ENCODE data around the gene USP30. TPM values are rescaled to one million over a fixed set of nuclear protein-coding genes. Genes with fewer than 3 reads are reported as not detected.

USP30 gene
- total RNA-seq, 2 donors from 2014 or later = 13.8 to 19.1 TPM

- DNase-seq (ENCODE audit: low spot score) = no peak
- H3K9me3 ChIP-seq = no peaks in the 10 kb centered on the region
- H3K27ac ChIP-seq = peak overlapping the region; percentile 94 to 95
- H3K4me1 ChIP-seq = peaks cover 0 to 73% of the 10 kb centered on the region in 2 donors
- no peak overlapping the region for H3K4me3 ChIP-seq
- H3K36me3 ChIP-seq = peaks cover 7% of the 10 kb centered on the region
- no peaks in the 10 kb centered on the region for H3K27me3 ChIP-seq
- TF ChIP-seq, protein P1, sequence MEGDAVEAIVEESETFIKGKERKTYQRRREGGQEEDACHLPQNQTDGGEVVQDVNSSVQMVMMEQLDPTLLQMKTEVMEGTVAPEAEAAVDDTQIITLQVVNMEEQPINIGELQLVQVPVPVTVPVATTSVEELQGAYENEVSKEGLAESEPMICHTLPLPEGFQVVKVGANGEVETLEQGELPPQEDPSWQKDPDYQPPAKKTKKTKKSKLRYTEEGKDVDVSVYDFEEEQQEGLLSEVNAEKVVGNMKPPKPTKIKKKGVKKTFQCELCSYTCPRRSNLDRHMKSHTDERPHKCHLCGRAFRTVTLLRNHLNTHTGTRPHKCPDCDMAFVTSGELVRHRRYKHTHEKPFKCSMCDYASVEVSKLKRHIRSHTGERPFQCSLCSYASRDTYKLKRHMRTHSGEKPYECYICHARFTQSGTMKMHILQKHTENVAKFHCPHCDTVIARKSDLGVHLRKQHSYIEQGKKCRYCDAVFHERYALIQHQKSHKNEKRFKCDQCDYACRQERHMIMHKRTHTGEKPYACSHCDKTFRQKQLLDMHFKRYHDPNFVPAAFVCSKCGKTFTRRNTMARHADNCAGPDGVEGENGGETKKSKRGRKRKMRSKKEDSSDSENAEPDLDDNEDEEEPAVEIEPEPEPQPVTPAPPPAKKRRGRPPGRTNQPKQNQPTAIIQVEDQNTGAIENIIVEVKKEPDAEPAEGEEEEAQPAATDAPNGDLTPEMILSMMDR (IDR thresholded peaks at IDR 0.05) = no peak
Observed at GRCh38 chr12:109112720-109113465, 60.5 kb downstream of the USP30 start.

DNA sequence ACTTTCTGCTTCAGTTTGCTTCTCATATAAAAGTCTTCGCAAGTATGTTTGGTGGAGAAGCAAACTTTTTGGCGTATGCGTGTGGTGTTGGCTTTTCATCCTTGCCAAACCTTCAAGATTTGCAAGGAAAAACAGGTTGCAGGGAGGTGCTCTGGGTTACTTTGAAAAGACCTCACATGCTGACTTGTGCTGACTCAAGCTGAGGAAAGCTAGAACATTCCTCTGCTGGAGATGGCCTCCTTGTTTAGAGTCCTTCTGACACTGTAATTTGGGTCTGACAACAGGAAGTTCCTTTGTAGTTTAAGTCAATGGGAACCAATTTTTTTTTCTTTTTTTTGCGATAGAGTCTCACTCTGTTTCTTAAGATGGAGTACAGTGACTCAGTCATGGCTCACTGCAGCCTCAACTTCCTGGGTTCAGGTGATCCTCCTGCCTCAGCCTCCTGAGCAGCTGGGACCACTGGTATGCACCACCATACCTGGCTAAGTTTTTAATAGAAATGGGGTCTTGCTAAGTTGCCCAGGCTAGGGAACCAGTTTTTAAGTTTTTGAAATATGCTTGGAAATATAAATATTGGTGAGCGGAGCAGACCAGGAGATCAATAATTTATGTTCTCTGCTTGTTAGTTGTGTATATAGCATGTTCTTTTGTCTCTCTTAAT is 61.4 kb downstream of the USP30 start:
- Histone ChIP-seq H3K27ac (peak overlapping the region; percentile 94 to 95), H3K4me3 (no peak overlapping the region), H3K36me3 (peaks cover 2% of the 10 kb centered on the region), H3K9me3 (no peaks in the 10 kb centered on the region), H3K4me1 (peaks cover 0 to 80% of the 10 kb centered on the region in 2 donors), H3K27me3 (no peaks in the 10 kb centered on the region)
- DNase-seq (ENCODE audit: low spot score) = no peak
- TF ChIP-seq, protein P1 (IDR thresholded peaks at IDR 0.05) = no peak

DNA sequence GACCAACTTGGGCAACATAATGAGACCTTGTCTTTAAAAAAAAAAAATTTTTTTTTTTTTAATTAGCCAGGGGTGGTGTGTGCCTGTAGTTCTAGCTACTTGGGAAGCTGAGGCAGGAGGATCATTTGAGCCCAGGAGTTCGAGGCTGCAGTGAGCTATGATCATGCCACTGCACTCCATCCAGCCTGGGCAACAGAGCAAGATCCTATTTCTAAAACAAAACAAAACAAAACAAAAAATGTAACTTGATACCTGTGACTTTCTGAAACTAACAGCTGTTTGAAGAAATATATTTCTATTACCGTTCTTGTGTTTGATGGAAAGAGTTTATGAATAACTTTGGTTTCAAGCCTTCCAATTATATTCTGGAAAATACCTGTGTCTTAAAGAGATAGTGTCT is 62.3 kb downstream of the USP30 start:
- Histone ChIP-seq H3K27ac (peak overlapping the region; percentile 94 to 95), H3K4me3 (no peak overlapping the region), H3K36me3 (no peaks in the 10 kb centered on the region), H3K9me3 (no peaks in the 10 kb centered on the region), H3K27me3 (no peaks in the 10 kb centered on the region), H3K4me1 (peaks cover 0 to 87% of the 10 kb centered on the region in 2 donors)
- DNase-seq (ENCODE audit: low spot score) = no peak
- TF ChIP-seq, protein P1 (IDR thresholded peaks at IDR 0.05) = no peak

DNA sequence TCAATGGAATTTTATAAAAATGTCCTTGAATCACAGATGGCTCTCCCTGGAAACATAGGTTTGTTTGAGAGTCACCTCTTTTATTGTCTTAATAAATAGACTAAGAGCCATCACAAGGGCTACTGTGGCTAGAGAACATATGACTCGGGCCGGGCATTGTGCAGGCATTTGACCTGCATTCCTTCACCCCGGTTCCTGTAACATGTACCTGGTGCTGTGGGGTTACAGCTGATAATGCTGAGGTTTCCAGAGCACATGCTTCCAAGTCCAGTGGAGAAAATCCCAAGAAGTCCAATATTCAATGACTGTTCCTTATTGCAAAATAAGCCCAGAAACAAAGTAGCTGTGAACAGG is 63.0 kb downstream of the USP30 start:
- peaks cover 0 to 90% of the 10 kb centered on the region in 2 donors for H3K4me1 ChIP-seq
- peak overlapping the region; percentile 94 to 95 for H3K27ac ChIP-seq
- H3K9me3 ChIP-seq = no peaks in the 10 kb centered on the region
- TF ChIP-seq, protein P1 (IDR thresholded peaks at IDR 0.05) = no peak
- no peak for DNase-seq (ENCODE audit: low spot score)
- no peak overlapping the region for H3K4me3 ChIP-seq
- no peaks in the 10 kb centered on the region for H3K27me3 ChIP-seq
- H3K36me3 ChIP-seq = no peaks in the 10 kb centered on the region

DNA sequence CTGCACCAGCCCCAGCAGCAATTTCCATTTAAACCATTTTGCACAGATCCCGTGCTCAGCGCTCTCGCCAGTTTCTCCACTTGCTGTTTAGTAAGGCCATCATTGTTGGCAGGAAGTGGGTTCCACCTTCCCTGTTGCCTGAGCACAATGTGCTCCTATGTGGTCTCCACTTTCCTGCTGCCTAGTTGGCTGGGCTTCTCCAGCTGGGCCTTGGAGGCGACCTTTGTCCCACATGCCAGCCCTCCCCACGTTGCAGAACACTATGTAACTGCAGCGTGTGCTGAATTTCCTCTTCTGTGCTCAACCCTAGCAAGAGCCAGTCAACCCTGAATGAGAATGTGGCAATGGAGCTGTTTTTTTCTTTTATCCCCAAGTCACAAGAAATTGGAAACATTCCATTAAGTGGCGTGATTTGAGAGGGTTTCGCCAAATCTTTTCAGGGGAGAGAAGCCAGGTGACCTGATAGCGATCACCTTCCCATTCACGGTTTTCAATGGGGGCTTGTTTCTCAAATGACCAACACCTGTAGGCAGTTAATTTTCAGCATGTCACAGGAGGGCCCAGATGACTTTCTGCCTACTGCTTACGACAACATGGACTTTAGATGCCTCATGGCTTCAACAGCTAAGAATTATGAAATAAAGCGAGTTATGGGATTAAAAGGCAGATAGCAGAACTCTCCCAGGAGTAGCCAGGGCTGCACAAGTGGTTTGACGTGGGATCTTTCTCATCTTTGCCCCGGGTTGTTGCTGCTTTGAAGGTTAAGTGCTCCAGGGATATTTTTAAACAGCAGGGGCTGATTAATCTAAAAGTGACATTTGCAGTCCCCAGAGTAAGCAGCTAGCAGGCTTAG is 63.6 kb downstream of the USP30 start, which contains the start of gene ACACB:
Gene ACACB (plus strand): TSS at position 830 of the 853 bp plus-strand sequence. CDS start 22,819 bp downstream, outside the sequence.
- no peaks in the 10 kb centered on the region for H3K27me3 ChIP-seq
- H3K27ac ChIP-seq = peak within 1 kb of the TSS; percentile 94 to 95
- H3K4me3 ChIP-seq = peak within 1 kb of the TSS; percentile 32 to 43
- TF ChIP-seq, protein P1 (IDR thresholded peaks at IDR 0.05) = no peak
- H3K36me3 ChIP-seq = no peaks in the 10 kb centered on the region
- no peaks in the 10 kb centered on the region for H3K9me3 ChIP-seq
- H3K4me1 ChIP-seq = peaks cover 0 to 90% of the 10 kb centered on the region in 2 donors
- DNase-seq (ENCODE audit: low spot score) = peak; percentile 84

All from right atrium auricular region (tissue), 2 donors.